NCI-H2029 (cell line): Measurements from ENCODE around the gene HUS1.

Experiments used
- DNase-seq: peaks from one replicate; lab custom pipeline; 2025; lab: John Stamatoyannopoulos, UW

HUS1 gene

GRCh38 chr7:47979832-47980181 lies 392 bp upstream of the HUS1 start:
- DNase-seq, result no peak

- DNase-seq, result no peak
Observed at GRCh38 chr7:47978790-47979144, 648 bp downstream of the HUS1 start.

GRCh38 chr7:47973739-47974138 lies 5.7 kb downstream of the HUS1 start:
- DNase-seq, result no peak

GRCh38 chr7:47970761-47971160 lies 8.7 kb downstream of the HUS1 start:
- DNase-seq, result no peak

- DNase-seq, result no peak
Observed at GRCh38 chr7:47968847-47969774, 10.3 kb downstream of the HUS1 start.

- no peak for DNase-seq
Observed at GRCh38 chr7:47967708-47968107, 11.7 kb downstream of the HUS1 start.

- no peak for DNase-seq
Observed at GRCh38 chr7:47967123-47967522, 12.3 kb downstream of the HUS1 start.

GRCh38 chr7:47965456-47965855 lies 14.0 kb downstream of the HUS1 start:
- no peak for DNase-seq

- DNase-seq, result no peak
Observed at GRCh38 chr7:47962262-47962661, 17.2 kb downstream of the HUS1 start.

GRCh38 chr7:47957156-47957555 lies 22.3 kb downstream of the HUS1 start:
- DNase-seq, result no peak

GRCh38 chr7:47956220-47956619 lies 23.2 kb downstream of the HUS1 start:
- no peak for DNase-seq

GRCh38 chr7:47954231-47954911 lies 25.0 kb downstream of the HUS1 start:
- no peak for DNase-seq

- no peak for DNase-seq
Observed at GRCh38 chr7:47953822-47954221, 25.6 kb downstream of the HUS1 start.

- DNase-seq, result no peak
Observed at GRCh38 chr7:47952224-47952623, 27.2 kb downstream of the HUS1 start.

- DNase-seq, result no peak
Observed at GRCh38 chr7:47951374-47951773, 28.0 kb downstream of the HUS1 start.

- no peak for DNase-seq
Observed at GRCh38 chr7:47950714-47951113, 28.7 kb downstream of the HUS1 start.

GRCh38 chr7:47949703-47950102 lies 29.7 kb downstream of the HUS1 start:
- DNase-seq, result no peak

GRCh38 chr7:47948141-47948790 lies 31.1 kb downstream of the HUS1 start, which contains the start of gene PKD1L1:
Gene PKD1L1 (minus strand): TSS chr7:47948466. CDS start chr7:47948440, 26 bp downstream.
- no peak for DNase-seq

GRCh38 chr7:47947355-47947749 lies 32.1 kb downstream of the HUS1 start:
- no peak for DNase-seq

- DNase-seq, result no peak
Observed at GRCh38 chr7:47946581-47947354, 32.6 kb downstream of the HUS1 start.

GRCh38 chr7:47945261-47946015 lies 34.0 kb downstream of the HUS1 start:
- DNase-seq, result peak; percentile 25
